RPMI8226 (cell line): ENCODE data around the gene TMEM132D.

Experiments
- DNase-seq: peaks from one replicate; pipeline ENCODE4 v3.0.0-alpha.2; 2015

The TMEM132D gene

DNA sequence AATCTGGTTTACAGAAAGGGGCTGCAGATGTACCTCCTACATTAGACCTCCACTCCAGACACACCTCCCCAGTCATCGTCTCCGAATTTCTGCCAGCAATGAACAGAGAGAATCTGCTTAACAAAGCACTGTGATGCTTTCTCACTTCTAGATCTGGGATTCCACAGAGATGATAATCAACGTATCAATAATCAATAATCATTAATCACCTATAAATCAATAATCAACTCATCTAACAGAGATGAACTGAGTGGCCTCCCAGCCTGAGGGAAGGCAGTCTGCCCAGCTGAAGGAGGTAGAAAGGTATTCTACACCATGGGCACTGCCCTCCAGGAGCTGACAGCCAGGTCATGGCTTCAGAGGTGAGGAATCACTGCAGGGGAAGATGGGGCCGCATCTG lies 183.2 kb downstream of the TMEM132D start:
- no peak for DNase-seq

DNA sequence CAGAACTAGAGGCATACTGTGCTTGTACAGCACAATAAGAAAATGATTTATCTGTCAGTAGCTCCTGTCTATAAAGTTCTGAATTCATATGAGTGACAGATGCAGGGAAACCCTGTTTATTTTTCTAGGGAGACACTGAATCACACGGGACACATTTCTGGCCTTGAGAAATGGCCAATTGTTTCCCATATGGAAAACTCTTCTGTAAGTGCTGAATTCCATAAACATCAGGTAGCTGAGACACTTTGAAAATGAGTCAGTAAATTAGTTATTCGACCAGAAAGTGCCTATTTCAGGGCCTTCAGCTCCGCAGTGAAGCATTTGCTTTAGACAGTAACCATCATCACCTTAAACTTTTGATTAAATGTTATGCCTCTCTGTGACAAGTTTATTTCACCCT lies 184.4 kb downstream of the TMEM132D start:
- DNase-seq = no peak

DNA sequence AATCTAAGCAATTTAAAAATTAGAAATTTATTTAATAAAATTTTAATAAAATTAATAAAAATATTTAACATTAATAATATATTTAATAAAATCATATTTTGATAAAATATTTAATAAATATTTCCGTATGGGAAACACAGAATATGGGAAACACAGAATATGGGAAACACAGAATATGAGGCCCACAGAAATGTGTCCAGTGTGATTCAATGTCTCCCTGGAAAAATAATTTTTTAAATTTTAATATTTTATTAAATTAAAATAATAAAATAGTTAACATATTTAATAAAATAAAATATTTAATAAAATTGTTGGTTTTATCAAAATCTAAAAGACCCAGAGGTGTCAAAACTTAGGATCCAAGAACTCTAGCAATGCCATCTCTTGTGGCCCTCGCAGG lies 186.4 kb downstream of the TMEM132D start:
- no peak for DNase-seq

DNA sequence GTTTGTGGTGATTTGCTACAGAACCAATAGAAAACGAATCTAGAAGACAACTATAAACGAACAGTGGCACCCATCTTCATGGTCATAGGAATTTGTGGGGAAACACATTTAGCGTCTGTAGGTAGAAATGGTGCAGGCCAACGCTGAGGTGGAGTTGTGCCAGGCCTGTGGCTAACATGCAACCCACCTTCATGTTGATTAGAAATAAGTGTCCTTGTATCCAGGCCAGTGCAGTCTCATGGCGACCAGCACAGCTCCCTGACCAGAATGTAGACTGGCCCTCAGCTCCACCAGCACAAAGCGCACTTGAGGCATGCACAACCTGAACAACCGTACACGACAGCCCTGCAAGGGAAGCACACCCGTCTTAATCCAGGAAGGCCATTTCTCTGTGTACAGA lies 187.0 kb downstream of the TMEM132D start:
- no peak for DNase-seq

DNA sequence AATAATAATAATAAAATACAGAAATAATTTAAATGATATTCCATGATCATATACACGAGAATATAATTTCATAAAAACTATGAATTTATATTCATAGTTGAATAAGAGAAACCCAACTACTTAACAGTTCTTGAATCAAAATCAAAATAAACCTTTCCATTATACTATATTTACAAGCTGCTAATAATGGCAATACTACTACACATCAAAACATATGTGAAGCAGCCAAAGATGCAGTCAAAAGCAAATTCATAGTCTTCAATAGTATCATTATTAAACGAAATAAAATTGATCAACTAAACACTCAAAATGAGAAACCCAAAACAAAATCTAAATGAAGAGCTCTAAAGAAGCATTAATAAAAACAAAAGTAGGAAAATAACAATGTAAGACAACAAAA lies 197.1 kb downstream of the TMEM132D start:
- no peak for DNase-seq

DNA sequence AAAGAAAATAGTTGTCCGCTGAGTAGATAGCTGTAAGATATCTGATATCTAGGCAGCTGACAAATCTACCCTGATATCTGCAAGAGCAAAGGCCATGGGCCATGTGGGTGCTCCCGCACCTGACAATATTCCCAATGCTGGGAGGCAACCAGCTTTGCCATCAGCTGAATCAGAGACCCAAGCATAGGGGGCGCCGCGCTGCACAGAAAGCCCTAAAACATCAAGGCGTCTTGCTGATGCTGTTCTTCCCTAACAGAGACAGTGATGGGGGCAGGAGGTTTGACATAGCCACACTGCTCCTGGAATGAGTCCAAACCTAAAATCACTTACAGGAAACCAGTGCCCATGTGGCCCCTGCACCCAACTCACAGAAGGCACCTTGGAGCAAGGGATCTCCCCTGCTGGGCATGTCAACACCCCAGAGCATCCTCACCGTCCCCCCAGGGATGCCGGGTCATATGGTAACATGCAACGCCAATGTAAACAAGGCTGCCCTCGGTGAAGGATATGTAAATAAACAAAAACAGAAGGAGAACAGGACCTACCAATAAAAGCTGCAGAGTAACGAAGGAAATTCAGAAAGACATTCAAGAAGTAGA lies 199.5 kb downstream of the TMEM132D start:
- no peak for DNase-seq

DNA sequence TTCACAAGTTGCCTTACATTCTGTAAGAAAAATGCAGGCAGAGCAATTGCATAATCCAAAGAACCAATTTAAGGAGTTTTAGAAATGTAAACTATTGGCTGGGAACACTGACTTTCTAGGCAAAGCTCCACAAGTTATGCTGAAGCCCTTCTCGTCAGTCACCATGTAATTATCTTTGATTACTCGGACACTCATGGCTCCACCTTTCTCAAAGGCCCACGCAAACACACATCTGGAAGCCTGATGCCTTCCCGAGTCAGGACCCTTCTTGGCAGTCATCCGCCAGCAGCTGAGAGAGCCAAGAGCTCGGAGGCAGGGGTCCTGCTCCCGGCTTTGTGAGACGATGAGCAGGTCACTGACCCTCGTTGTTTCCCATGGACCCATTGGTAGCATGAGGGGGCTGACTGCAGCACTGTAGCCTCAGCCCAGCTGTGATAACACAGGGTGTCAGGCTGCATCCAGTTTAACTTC lies 202.2 kb downstream of the TMEM132D start:
- no peak for DNase-seq

DNA sequence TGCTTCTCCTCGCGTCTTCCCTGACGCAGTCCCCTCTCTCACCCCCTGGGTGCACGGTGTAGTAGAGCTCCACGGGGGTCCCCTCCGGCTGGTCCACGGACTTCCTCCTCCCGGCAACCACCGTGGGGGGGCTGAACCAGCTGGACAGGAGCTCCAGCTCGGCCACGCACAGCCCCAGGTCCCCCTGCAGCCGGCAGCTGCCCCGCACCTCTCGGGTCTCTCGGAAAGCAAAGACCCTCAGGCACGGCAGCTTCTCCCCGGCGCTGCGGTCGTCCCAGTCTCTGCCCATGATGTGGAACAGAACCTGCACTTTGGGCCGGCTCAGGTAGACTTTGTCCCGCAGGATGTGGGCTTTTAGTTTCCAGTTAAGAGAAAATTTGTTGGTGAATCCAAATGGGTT lies 203.8 kb downstream of the TMEM132D start:
- no peak for DNase-seq

DNA sequence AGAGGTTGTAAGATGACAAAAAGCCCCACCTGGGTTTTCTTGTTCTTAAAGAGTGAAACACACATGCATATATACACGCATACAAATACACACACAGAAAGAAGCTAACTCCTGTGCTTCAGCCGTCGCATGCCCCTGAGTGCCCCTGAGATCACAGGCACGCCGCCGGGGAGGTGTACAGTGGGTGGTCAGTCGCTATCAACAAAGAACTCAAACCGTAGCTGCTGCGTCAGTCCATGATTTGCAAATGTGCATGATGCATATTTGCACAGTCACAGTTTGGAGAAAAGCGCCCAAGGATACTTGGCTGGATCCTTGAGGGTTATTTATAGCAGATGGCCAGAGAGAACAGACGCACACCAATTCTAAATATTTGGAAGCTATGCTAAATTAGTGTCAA lies 206.9 kb downstream of the TMEM132D start:
- DNase-seq = no peak

DNA sequence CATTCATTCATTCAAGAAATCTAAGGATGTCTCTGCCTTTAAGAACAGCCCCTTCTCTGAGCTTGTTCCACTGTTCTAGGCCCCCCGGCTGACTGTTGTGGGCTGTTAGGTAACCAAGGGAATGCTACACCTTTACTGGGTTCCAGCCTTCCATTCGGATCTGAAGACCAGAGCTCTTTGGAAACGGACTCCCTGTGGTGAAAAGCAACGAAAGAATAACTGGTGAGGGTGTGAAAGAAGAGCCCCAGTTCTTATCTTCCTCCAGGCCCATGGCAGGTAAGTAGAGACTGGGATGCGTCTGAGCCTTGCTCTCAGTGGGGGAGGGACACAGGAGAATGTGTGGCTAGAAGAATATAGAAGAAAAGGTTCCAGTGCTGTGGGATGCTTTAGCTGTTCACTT lies 207.4 kb downstream of the TMEM132D start:
- no peak for DNase-seq

DNA sequence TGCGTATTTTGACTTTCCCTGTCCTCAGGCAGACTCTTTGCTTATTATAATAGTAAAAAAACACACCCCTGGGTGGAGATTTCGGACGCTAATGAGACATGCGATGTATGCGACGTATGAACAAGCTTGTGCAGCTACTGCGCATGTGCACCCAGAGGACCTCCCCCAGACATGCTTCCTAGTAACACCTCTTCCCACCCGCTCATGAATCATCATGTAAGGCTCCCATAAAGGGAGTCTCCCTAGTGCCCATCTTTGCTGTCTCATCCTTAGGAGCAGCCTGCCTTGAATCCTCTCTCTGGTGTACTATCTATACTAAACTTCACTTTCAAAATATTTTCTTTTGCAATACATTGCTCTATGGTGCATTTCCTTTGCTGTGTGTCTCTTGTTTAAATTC lies 210.1 kb downstream of the TMEM132D start:
- no peak for DNase-seq

DNA sequence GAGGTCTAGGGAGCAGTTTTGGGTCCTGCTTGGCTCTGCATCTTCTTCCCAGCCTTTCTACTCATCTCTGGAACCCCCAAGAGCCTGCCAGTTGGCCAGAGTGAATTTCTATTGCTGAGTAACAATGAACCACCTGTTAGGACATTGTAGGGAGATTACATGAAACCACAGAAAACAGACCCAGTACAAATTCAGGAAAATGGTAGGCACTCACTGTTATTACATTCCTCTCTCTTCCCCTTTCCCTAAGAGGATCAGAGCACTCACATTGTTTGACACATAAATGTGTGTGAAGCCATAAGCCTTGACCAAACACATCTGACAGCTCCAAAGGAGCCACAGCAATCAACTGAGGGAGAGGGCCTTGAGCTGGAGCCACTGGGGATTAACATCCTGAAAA lies 216.1 kb downstream of the TMEM132D start:
- DNase-seq = no peak

DNA sequence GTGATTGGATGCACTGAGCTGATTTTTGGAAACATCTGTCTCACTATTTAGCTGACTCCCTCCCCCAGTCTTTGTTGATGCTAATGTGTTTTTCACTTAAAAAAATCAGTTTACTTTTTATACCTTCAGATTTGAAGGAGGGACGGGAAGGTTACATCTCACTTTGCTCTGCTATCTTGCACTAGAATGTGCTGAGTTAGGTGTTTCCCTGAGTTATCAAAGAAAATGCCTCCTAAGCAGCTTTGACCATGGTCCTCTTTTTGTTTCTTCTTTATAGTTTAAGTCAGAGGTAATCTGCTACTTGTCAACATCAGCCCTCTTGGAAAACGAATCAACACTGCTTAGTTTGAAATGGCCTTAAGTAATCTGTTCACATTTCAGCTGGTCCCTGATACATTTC lies 222.0 kb downstream of the TMEM132D start:
- no peak for DNase-seq

DNA sequence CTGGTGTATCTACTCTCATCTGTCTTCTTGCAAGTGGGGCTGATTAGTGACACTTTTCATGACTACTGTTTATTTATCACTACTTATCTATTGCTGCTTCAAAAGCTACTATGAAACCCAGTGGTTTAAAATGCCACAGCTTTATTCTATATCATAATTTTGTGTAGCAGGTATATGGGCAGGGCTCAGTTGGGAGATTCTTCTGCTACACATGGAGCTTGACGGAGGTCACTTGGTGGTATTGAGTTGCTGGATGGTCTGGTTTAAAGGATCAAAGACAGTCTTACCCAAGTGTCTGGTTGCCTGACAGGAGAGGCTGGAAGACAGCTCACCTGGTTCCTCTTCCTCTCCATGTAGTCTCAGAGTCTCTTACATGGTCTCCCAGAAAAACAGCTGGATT lies 222.7 kb downstream of the TMEM132D start:
- no peak for DNase-seq

DNA sequence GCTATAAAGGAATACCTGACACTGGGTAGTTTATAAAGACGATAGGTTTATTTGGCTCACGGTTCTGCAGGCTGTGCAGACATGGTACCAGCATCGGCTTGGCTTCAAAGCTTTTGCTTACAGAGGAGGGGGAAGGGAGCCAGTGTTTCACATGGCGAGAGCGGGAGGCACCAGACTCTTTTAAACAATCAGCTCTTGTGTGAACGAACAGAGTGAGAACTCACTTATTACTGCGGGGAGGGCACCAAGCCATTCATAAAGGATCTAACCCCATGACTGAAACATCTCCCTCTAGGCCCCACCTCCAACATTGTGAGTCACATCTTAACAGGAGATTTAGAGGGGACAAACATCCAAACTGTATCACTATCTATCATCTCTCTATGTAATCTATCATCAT lies 227.4 kb downstream of the TMEM132D start:
- DNase-seq = no peak

DNA sequence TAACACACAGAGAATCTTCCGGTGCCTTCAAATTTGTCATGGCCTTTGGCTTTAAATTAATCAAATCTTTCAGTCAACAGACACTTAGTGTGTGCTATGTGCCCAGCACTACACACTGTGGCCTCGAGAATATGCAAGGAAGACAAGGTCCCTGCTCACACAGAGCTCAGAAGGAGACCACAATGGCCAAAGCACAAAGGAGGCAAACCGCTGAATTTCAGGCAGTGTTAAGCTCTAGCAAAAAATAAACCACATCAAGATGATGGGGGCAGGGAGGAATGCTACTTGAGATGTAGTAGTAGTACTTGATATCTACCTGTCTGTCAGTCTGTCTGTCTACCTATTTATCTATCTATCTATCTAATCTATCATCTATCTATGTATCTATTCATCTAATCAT lies 227.9 kb downstream of the TMEM132D start:
- DNase-seq = no peak

DNA sequence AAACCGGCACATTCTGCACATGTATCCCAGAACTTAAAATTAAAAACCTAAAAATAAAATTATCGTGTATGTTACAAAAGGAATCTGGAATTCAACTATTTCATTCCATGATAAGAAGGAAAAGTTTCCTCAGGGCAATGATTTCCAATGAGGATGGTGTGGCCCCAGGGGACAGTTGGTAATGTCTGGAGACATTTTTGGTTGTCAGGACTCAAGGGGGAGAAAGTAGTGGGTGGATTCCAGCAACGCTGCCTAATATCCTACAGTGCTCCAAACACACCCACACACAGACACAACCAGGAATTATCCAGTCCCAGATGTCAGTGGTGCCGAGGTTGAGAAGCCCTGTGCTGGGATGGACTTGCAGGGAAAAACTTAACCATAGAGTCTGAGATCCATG lies 228.3 kb downstream of the TMEM132D start:
- no peak for DNase-seq

DNA sequence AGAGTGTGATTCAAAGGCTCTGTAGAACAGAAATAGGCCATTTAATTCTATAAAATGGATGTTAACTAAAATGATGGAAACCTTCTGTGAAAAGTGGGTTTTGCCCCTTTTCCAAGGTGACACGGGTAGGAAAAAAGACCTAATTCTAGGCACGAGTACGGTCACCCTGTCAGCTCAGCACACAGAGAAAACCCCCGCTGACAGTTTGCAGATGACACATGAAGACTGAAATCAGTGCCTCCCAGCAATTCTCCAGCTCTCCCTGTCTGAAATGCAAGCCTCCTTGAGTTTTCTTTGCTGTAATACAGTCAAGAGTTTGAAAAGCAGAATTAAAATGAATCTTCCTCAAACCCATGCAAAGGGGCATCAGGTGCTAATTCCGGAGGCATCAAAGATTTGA lies 230.0 kb downstream of the TMEM132D start:
- DNase-seq = no peak

DNA sequence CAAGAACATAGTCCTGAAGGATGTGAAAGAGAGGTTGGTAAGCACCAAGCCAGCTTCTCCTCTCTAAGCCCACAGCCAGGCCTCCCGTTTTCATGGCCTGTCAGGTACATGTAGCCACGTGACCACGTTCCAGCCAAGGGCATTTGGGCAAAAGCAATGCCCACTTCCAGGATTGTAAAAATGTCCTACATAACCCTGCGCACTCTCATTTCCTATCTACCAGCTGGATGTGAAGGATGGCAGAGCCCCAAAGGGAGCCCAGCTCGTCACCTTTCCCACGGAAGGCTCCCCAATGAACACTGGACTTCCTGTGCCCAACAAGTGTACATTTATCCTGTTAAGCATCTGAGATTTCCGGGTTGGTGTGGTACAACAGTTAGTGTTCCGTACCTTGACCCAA lies 231.7 kb downstream of the TMEM132D start:
- no peak for DNase-seq

DNA sequence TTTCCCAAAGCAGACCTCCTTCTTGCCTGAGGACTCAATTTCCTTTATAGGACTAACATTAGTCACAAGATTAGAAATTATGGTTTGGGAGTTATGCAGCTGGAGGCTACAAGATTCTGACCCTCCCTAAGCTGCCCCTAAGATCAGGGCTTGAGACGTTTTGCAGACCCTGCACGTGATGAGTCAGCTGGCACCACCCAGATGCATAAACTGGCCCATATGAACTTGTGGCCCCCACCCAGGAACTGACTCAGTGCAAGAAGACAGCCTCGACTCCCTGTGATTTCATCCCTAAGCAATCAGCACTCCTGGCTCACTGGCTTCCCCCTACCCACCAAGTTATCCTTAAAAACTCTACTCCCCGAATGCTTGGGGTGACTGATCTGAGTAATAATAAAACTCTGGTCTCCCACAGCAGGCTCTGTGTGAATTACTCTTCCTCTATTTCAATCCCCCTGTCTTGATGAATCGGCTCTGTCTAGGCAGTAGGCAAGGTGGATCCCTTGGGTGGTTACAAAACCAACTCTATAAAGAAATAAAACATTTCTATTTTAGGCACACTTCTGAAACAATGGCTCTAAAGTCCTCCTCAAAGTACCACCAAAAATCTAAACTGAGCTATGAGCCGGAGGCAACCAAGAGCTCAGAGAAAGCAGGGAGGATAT lies 233.4 kb downstream of the TMEM132D start:
- DNase-seq = no peak

DNA sequence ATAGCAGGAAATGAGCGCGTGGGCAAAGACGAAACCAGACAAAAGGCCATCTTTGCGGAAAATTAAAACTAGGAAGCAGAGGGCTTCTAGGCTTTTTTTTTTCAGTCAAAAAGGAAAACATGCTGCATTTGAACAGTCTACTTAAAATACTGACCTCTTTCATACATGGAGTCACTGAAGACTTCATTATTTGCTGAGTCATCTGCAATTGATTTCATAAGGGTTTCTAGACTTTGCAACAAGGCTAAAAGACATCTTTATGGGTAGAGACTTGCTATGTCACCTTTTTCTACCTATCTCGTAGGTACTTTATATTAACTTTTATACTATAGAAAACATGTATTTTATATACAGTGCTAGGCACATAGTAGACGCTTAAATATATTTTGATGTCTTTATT lies 238.4 kb downstream of the TMEM132D start:
- no peak for DNase-seq

DNA sequence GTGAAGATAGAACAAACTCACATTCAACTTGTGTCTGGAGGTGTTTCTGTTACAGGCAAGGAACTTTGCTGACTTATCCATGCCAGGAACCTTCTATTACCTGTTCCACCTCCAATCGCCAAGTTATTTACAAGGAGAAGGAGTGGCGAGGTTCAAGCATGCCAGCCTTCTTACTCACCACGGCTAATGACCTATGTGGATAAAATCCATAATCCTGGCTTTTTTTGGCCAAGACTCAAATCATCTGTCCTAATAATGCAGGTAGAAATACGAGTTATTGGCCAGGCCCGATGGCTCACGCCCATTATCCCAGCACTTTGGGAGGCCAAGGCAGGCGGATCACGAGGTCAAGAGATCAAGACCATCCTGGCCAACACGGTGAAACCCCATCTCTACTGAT lies 241.6 kb downstream of the TMEM132D start:
- no peak for DNase-seq

DNA sequence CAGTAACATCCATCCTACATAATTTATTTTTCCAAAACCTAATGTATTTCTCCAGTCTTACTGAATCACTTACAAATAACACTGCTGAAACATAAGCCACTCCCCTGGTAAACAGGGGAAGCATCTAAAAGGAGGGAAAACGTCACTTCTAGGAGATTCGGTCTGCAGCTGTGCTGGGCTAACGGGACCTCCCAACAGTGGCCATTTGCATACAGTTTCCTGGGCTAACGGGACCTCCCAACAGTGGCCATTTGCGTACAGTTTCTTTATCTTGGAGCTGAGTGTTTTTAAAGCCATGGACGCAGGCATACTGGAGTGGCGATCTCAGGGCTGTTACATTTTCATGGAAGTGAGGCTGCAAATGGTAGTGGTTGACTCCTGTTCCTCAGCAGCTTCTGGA lies 242.9 kb downstream of the TMEM132D start:
- DNase-seq = no peak

DNA sequence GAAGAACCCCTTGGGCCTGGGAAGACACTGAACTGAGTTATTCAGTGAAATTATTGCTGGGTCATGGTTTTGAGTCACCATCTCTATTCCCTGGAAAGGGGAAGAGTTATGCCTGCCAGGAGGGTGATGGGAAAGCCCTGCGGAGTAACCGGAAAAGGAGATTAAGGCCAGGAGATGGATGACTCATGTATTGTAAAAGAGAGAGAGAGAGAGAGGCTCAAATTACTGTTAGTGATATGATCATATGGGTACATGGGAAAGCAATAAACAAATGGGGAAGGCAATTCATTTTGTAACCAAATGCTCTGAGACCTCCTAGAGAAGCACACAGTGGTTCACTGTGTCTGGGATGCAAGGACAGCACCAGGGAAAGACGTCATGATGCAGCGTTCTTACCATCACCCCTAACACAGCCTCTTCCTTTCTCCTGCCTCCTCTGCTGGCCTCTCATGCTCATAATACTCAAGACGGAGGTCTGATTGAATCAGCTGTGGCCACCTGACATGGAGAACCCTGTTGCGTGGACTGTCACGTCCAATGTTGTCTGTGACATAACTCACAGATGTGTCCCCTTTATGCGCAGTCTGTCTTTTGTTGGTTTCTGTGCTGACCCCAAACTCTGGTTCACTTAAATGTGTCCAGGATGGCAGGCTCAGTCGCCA lies 243.7 kb downstream of the TMEM132D start:
- DNase-seq = no peak

DNA sequence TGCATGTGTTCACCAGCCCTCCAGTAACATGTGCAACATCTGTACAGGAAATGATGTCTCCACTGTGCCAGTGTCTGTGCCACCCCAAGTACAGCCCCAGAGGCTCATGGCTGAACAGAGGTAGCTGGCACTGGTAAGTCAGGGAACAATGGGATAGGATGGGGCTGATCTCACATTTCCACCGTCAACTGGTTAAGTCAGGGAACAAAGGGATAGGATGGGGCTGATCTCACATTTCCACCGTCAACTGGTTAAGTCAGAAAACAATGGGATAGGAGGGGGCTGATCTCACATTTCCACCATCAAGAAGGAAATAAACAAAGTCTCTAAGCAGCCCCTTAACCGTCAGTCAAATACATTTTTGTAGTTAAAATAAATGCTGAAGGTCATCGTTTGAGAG lies 246.6 kb downstream of the TMEM132D start:
- no peak for DNase-seq
